OCI-LY3 (cell line): ENCODE data around the gene PTGR3.

ENCODE experiments used
- H2AFZ ChIP-seq: fragments of 200-600, 300-600 bp; shearing (Covaris generic); 2 replicates; pipeline ENCODE4 v1.6.0; 2014; ENCODE audit warnings: antibody characterized with exemption, low read depth, low read length
- H3K27ac ChIP-seq: fragments of 200-600, 300-600 bp; sonication (generic); 2 replicates; pipeline ENCODE4 v1.5.1; 2014; ENCODE audit warnings: mild to moderate bottlenecking, low read length, moderate library complexity, mixed read lengths
- H3K27me3 ChIP-seq: fragments of 200-600, 300-600 bp; sonication (generic); 2 replicates; pipeline ENCODE4 v1.6.1; 2014; ENCODE audit warnings: low read depth, low read length, mixed read lengths
- H3K36me3 ChIP-seq: fragments of 200-600, 300-600 bp; sonication (generic); replicated peaks from 2 replicates; pipeline ENCODE3; 2014; ENCODE audit warnings: low read depth, low read length, mixed read lengths
- H3K4me1 ChIP-seq: fragments of 300-600, 200-600 bp; sonication (generic); 2 replicates; pipeline ENCODE4 v1.6.1; 2014; ENCODE audit warnings: low read length, mixed read lengths
- H3K4me2 ChIP-seq: fragments of 200-600, 300-600 bp; sonication (generic); 2 replicates; pipeline ENCODE4 v1.6.1; 2014; ENCODE audit warnings: low read length, mixed read lengths
- H3K4me3 ChIP-seq: fragments of 300-600, 200-600 bp; sonication (generic); 2 replicates; pipeline ENCODE4 v1.5.1; 2014; ENCODE audit warnings: antibody characterized with exemption, mild to moderate bottlenecking, low read length, moderate library complexity
- H3K79me2 ChIP-seq: fragments of 300-600, 200-600 bp; shearing (Covaris generic); 2 replicates; pipeline ENCODE4 v1.6.1; 2014; ENCODE audit warnings: mild to moderate bottlenecking, low read length, mixed read lengths
- H3K9ac ChIP-seq: fragments of 300-600, 200-600 bp; shearing (Covaris generic); 2 replicates; pipeline ENCODE4 v1.6.0; 2014; ENCODE audit warnings: mild to moderate bottlenecking, low read length, moderate library complexity
- H3K9me3 ChIP-seq: fragments of 200-600, 300-600 bp; shearing (Covaris generic); 2 replicates; pipeline ENCODE4 v1.6.1; 2014; ENCODE audit warnings: low read length, mixed read lengths; ENCODE audit not compliant: insufficient read depth
- H4K20me1 ChIP-seq: fragments of 200-600, 300-600 bp; sonication (generic); 2 replicates; pipeline ENCODE4 v1.6.1; 2016; ENCODE audit warnings: low read length, mixed read lengths; ENCODE audit not compliant: insufficient read depth
- CTCF ChIP-seq: fragments of 200-600, 300-600 bp; sonication (generic); IDR thresholded peaks from 2 replicates; pipeline ENCODE4 v1.5.1; 2014; ENCODE audit warnings: antibody characterized with exemption, low read length, low read depth
- EZH2phosphoT487 ChIP-seq: fragments of 200-600 bp; shearing (Covaris generic); IDR thresholded peaks from 2 replicates; pipeline ENCODE4 v1.6.1; 2018; ENCODE audit warnings: antibody characterized with exemption, mixed run types, low read depth

Gene PTGR3

DNA sequence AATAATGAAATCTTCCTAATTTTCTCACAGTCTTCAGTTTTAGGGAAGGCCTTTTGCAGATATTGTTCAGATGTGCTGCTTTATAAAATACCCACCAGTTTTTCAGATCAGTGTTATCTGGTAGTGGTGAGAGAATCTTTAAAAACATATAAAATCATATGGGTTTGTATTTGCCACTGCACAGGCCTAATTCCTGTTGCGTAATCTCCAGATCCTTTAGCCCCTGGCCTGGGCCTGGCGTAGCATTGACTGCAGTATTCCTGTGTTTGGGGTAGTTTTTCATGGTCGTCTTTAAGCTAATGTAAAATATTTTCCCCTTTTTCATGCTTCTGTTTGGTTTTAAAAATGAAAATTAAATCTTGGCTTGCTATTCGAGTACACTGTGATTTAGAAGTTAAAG lies 44.8 kb upstream of the PTGR3 start:
- no peaks in the 10 kb centered on the region for H4K20me1 ChIP-seq
- H3K9me3 ChIP-seq, result no peaks in the 10 kb centered on the region
- H3K36me3 ChIP-seq, result no peaks in the 10 kb centered on the region
- no peak overlapping the region for H3K9ac ChIP-seq
- no peak overlapping the region for H3K4me3 ChIP-seq
- TF ChIP-seq EZH2phosphoT487, result no peak
- TF ChIP-seq CTCF, result no peak
- peaks cover 39% of the 10 kb centered on the region for H3K4me1 ChIP-seq
- peaks cover 100% of the 10 kb centered on the region for H3K79me2 ChIP-seq
- no peak overlapping the region for H3K4me2 ChIP-seq
- H3K27me3 ChIP-seq, result no peaks in the 10 kb centered on the region
- no peak overlapping the region for H3K27ac ChIP-seq
- no peak overlapping the region for H2AFZ ChIP-seq

DNA sequence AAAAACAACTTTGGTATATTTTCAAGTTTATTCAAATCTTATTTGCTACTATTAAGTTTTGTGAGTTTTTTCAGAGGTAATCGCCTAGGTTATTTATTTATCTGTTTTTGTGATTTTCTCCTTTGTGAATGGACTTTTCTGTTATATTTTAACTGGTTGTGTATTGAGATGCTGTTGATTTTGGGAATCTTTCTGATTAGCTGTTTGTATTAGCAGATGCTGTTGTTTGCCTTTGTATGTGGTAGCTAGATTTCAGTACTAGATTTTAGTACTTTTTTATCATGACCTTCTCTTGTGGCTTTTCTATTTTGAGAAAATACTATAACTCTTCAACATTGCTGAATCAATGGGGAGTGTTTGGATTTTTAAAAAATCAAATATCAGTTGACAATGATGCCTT lies 44.1 kb upstream of the PTGR3 start:
- no peaks in the 10 kb centered on the region for H3K9me3 ChIP-seq
- no peak for TF ChIP-seq CTCF
- no peak for TF ChIP-seq EZH2phosphoT487
- H4K20me1 ChIP-seq, result no peaks in the 10 kb centered on the region
- no peak overlapping the region for H2AFZ ChIP-seq
- peaks cover 47% of the 10 kb centered on the region for H3K4me1 ChIP-seq
- no peak overlapping the region for H3K4me3 ChIP-seq
- no peak overlapping the region for H3K9ac ChIP-seq
- peaks cover 100% of the 10 kb centered on the region for H3K79me2 ChIP-seq
- H3K27ac ChIP-seq, result no peak overlapping the region
- H3K36me3 ChIP-seq, result no peaks in the 10 kb centered on the region
- H3K4me2 ChIP-seq, result no peak overlapping the region
- no peaks in the 10 kb centered on the region for H3K27me3 ChIP-seq

- no peak for TF ChIP-seq EZH2phosphoT487
- TF ChIP-seq CTCF, result no peak
- no peaks in the 10 kb centered on the region for H3K27me3 ChIP-seq
- H3K9me3 ChIP-seq, result no peaks in the 10 kb centered on the region
- H3K4me1 ChIP-seq, result peaks cover 54% of the 10 kb centered on the region
- H3K4me3 ChIP-seq, result no peak overlapping the region
- H3K4me2 ChIP-seq, result no peak overlapping the region
- no peaks in the 10 kb centered on the region for H4K20me1 ChIP-seq
- H2AFZ ChIP-seq, result no peak overlapping the region
- no peak overlapping the region for H3K27ac ChIP-seq
- peaks cover 100% of the 10 kb centered on the region for H3K79me2 ChIP-seq
- H3K9ac ChIP-seq, result no peak overlapping the region
- H3K36me3 ChIP-seq, result no peaks in the 10 kb centered on the region
Measured at GRCh38 chr18:75252136-75252535, 43.2 kb upstream of the PTGR3 start.

DNA sequence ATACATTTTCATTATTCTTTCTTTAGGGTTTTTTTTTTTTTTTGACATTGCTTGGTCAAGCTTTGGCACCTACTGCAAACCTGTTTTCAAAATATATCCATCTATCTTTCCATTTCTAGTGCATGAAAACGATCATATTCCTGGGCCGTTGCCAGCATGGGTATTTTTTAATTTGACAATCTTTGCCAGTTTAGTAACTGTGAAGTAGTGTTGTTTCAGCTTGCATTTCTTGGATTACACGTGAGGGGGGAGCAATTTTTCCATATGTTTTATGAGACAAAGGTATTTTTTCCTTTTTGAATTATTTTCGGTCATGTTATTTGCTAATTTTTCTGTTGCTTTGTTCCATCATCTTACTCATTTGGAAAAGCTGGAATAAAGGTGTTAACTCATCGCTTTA lies 42.5 kb upstream of the PTGR3 start:
- no peak overlapping the region for H3K4me2 ChIP-seq

More for the DNA sequence above, 42.5 kb upstream of the PTGR3 start:
- Histone ChIP-seq H4K20me1 (no peaks in the 10 kb centered on the region), H3K9me3 (no peaks in the 10 kb centered on the region), H3K27ac (no peak overlapping the region), H3K4me1 (peaks cover 59% of the 10 kb centered on the region), H3K36me3 (no peaks in the 10 kb centered on the region), H2AFZ (no peak overlapping the region), H3K9ac (no peak overlapping the region), H3K4me3 (no peak overlapping the region), H3K27me3 (no peaks in the 10 kb centered on the region), H3K79me2 (peaks cover 100% of the 10 kb centered on the region)
- TF ChIP-seq CTCF (no peak), EZH2phosphoT487 (no peak)
